ENCODE results near the gene BDH1. TPM values are rescaled to one million over a fixed set of nuclear protein-coding genes. Genes with fewer than 3 reads are reported as not detected.
A peak's percentile ranks its signal among the peaks of the same experiment; 100 is the strongest.

BDH1 gene
- polyA plus RNA-seq, 1 experiment = 6.1 TPM

- no peak for TF ChIP-seq CTCF (IDR thresholded peaks at IDR 0.05; ENCODE audit: low read depth, low read length)
- CTCF ChIA-PET = no interaction called here
- no peaks in the 10 kb centered on the region; the same call in 1 of the 2 replicates for H3K9me3 ChIP-seq (ENCODE audit: control insufficient read depth, insufficient read depth, low read length)
- H3K27me3 ChIP-seq (ENCODE audit: control insufficient read depth, insufficient read depth, low read length) = no peaks in the 10 kb centered on the region
- no peak for DNase-seq (ENCODE audit: low read depth, low spot score)
- no peak overlapping the region for H3K4me3 ChIP-seq (ENCODE audit: low read depth, low read length)
- no peak overlapping the region for H3K27ac ChIP-seq (ENCODE audit: low read depth, low read length)
- POLR2A ChIA-PET = no interaction called here
These were observed 10.2 kb downstream of the BDH1 start for GRCh38 chr3:197545571-197545970.

GRCh38 chr3:197545101-197545500 is 10.7 kb downstream of the BDH1 start:
- no peak for DNase-seq (ENCODE audit: low read depth, low spot score)
- ChIA-PET POLR2A (no interaction called here), CTCF (no interaction called here)
- Histone ChIP-seq H3K27ac (ENCODE audit: low read depth, low read length) (no peak overlapping the region), H3K9me3 (ENCODE audit: control insufficient read depth, insufficient read depth, low read length) (no peaks in the 10 kb centered on the region; the same call in 1 of the 2 replicates), H3K27me3 (ENCODE audit: control insufficient read depth, insufficient read depth, low read length) (no peaks in the 10 kb centered on the region), H3K4me3 (ENCODE audit: low read depth, low read length) (no peak overlapping the region)
- no peak for TF ChIP-seq CTCF (IDR thresholded peaks at IDR 0.05; ENCODE audit: low read depth, low read length)

- H3K27ac ChIP-seq (ENCODE audit: low read depth, low read length) = no peak overlapping the region
- ChIA-PET POLR2A (no interaction called here), CTCF (no interaction called here)
- TF ChIP-seq CTCF (IDR thresholded peaks at IDR 0.05; ENCODE audit: low read depth, low read length) = no peak
- H3K9me3 ChIP-seq (ENCODE audit: control insufficient read depth, insufficient read depth, low read length) = no peaks in the 10 kb centered on the region; the same call in 1 of the 2 replicates
- H3K27me3 ChIP-seq (ENCODE audit: control insufficient read depth, insufficient read depth, low read length) = no peaks in the 10 kb centered on the region
- no peak for DNase-seq (ENCODE audit: low read depth, low spot score)
- no peak overlapping the region for H3K4me3 ChIP-seq (ENCODE audit: low read depth, low read length)
These were observed 12.9 kb downstream of the BDH1 start for GRCh38 chr3:197542741-197543454.

- Histone ChIP-seq H3K27me3 (ENCODE audit: control insufficient read depth, insufficient read depth, low read length) (no peaks in the 10 kb centered on the region), H3K4me3 (ENCODE audit: low read depth, low read length) (peak overlapping the region; percentile 34), H3K27ac (ENCODE audit: low read depth, low read length) (no peak overlapping the region), H3K9me3 (ENCODE audit: control insufficient read depth, insufficient read depth, low read length) (no peaks in the 10 kb centered on the region; the same call in 1 of the 2 replicates)
- ChIA-PET CTCF (interaction anchor here (1.0 to 1.1 kb wide), 2 partner anchors 15 to 58 kb away, joined by 3 to 5 read pairs; no protein-coding TSS in a partner anchor), POLR2A (no interaction called here)
- TF ChIP-seq CTCF (IDR thresholded peaks at IDR 0.05; ENCODE audit: low read depth, low read length) = no peak
- peak; percentile 58 for DNase-seq (ENCODE audit: low read depth, low spot score)
These were observed 13.8 kb downstream of the BDH1 start for GRCh38 chr3:197541756-197542539.

- DNase-seq (ENCODE audit: low read depth, low spot score) = no peak
- Histone ChIP-seq H3K9me3 (ENCODE audit: control insufficient read depth, insufficient read depth, low read length) (no peaks in the 10 kb centered on the region; the same call in 1 of the 2 replicates), H3K27ac (ENCODE audit: low read depth, low read length) (no peak overlapping the region), H3K27me3 (ENCODE audit: control insufficient read depth, insufficient read depth, low read length) (no peaks in the 10 kb centered on the region), H3K4me3 (ENCODE audit: low read depth, low read length) (no peak overlapping the region)
- CTCF ChIA-PET = interaction anchor here (1.0 kb wide), 1 partner anchor 14 kb away, joined by 3 read pairs; no protein-coding TSS in a partner anchor
- POLR2A ChIA-PET = no interaction called here
- TF ChIP-seq CTCF (IDR thresholded peaks at IDR 0.05; ENCODE audit: low read depth, low read length) = no peak
These were observed 14.8 kb downstream of the BDH1 start for GRCh38 chr3:197540961-197541377.
